Hippocampal formation (tissue), 2 donors: ENCODE results near the gene NNAT.
"Not testable (repeated sequence)": the region's sequence is repeated elsewhere in the genome, so short reads cannot be mapped to it uniquely, and the experiment has no call there.

Source experiments
- DNase-seq, 2 donors: peaks; one replicate each; lab custom pipeline; 2025; lab: John Stamatoyannopoulos, UW

The NNAT gene

DNA sequence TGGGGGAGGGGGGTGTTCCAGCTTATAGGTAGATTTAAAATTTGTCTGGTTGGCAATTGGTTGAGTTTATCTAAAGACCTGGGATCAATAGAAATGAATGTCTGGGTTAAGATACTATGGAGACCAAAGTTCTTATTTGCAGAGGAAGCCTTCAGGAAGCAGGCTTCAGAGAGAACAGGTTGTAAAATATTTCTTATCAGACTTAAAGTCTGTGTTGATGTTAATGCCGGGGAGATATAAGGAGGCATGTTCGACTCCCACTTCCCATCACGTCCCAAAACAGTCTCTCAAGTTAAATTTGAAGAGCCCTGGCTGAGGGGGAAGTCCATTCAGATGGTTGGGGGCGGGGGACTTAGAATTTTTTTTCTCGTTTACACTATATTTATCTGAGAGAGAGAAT lies 19.0 kb downstream of the NNAT start:
- DNase-seq: no peak

DNA sequence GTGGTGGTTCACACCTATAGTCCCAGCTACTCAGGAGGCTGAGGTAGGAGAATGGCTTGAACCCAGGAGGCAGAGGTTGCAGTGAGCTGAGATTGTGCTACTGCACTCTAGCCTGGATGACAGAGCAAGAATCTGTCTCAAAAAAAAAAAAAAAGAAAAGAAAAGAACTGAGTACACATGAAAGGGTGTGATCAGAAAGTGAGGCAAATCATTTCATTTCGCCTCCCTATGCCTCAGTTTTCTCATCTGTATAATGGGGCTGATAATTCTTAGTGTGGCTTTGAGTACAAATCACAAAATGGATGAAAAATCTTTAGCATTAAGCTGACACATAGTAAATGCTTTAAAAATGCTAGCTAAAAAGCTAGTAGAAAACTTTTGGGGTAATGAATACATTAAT lies 19.8 kb downstream of the NNAT start:
- not testable (repeated sequence) for DNase-seq

DNA sequence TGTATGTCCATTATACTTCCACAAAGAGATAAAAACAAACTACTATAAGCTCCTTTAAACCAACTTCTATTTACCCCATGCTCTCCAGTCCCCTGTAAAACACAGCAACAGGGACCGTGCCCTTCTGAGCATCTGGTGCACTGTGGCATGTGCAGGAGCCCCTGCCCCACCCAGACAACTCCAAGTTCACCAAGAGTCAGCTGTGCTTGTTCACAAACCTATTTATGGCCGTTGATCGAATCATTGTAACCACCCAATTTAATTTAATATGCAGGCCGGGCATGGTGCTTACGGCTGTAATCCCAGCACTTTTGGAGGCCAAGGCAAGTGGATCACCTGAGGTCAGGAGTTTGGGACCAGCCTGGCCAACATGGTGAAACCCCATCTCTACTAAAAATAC lies 20.3 kb downstream of the NNAT start:
- no peak for DNase-seq

DNA sequence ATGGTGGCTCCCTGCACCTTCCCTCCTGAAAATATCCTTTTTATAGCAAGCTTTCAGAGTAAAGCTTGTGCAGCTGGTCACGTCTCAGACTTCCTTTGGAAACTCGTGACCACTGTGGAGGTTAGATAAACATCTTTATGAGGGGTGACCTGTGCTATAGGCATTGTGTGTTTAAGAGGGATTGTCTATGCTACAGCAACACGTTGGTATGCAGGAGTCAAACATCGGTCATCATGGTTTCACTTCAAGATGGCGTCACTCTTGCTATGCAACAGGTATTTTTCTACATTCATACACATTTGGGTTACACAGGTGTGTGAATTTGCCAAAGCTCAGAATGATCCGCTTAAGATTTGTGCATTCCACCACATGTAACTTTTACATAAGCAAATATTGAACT lies 21.2 kb downstream of the NNAT start:
- no peak for DNase-seq

DNA sequence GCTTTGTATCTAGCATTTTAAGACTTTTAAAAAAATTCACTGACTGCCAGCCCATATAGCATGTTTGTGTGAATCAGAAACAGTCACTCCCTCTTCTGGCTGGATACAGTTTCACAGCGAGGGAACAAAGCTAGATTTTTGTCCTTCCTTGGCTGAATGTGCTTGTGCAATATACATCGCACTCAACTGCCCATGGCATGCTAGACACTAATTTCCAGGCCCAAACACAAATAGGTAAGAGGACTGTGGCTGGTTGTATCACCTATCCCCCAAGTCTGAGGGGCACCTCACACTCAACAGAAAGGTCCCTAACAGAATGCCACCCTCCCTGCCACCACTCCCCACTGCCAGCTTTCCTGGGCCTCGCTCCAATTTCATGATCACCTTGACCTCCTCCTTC lies 22.8 kb downstream of the NNAT start:
- DNase-seq: peak in 1 of 2 donors; percentile 5

DNA sequence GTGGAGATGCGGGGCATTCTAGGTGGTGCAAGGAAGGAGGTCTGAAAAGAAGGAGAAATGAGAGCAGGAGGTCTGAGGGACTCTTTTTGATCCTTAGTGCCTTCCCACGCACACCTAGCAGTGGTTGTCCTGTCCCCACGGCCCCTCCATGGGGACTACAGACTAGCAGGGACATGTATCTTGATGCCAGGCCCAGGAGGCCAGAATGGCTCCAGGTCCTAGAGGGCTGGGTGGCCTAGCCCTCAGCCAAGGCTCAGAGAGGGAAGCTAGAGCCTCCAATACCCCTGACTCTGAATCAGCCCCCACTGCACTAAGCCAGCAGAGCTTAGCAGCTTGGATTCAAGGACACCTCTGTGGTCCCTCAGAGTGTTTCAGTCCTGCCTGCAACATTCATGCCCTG lies 23.3 kb downstream of the NNAT start:
- DNase-seq: no peak

DNA sequence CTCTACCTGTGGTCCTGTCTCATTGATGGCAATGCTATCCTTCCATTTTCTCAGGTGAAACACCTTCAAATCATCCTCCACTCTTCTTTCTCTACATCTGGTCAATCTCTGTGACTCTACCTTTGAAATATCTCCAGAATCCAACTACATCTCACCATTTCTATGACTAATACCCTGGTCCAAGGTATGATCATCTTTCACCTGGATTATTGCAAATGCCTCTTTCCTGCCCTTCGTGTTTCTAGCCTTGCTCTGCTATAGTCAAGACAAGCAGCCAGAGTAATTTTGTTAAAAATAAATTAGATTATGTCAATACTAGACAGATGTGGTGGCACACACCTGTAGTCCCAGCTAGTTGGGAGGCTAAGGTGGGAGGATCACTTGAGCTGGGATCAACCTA lies 24.5 kb downstream of the NNAT start:
- DNase-seq: no peak

DNA sequence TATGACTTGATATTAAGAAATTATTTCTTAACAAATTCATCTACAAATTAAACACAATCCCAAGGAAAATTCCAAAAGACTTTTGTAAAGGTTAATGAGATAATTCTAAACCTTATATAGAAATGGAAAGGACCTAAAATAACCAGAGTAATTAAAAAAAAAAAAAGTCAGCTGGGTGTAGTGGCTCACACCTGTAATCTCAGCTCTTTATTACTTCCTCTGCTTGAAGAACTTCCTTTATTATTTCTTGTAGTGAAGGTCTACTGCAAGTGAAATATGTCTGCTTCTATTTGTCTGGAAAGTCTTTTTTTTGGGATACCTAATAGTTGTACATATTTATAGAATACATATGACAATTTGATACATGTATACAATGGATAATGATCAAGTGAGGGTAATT lies 26.9 kb downstream of the NNAT start:
- no peak for DNase-seq

DNA sequence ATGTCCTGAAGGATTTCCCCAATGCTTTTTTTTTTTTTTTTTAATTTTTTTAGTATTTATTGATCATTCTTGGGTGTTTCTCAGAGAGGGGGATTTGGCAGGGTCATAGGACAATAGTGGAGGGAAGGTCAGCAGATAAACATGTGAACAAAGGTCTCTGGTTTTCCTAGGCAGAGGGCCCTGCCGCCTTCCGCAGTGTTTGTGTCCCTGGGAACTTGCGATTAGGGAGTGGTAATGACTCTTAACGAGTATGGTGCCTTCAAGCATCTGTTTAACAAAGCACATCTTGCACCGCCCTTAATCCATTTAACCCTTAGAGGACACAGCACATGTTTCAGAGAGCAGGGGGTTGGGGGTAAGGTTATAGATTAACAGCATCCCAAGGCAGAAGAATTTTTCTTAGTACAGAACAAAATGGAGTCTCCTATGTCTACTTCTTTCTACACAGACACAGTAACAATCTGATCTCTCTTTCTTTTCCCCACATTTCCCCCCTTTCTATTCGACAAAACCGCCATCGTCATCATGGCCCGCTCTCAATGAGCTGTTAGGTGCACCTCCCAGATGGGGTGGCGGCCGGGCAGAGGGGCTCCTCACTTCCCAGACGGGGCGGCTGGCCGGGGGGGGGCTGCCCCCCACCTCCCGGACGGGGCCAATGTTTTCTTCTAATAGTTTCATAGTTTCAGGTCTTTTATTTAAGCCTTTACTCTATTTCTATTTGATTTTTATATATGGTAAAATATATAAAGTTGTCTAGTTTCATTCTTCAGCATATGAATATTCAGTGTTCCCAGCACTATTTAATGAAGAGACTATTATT lies 29.3 kb downstream of the NNAT start:
- not testable (repeated sequence) for DNase-seq

DNA sequence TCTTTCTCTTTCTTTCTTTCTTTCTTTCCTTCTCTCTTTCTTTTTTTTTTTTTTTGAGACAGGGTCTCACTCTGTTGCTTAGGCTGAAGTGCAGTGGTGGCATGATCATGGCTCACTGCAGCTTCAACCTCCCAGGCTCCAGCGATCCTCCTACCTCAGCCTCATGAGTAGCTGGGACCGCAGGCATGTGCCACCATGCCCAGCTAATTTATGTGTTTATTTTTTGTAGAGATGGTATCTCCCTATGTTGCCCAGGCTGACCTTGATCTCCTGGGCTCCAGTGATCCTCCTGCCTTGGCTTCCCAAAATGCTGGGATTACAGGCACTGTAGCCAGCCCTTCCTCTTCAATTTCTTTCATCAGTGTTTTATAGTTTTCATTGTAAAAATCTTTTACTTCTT lies 30.6 kb downstream of the NNAT start:
- DNase-seq: not testable (repeated sequence)

DNA sequence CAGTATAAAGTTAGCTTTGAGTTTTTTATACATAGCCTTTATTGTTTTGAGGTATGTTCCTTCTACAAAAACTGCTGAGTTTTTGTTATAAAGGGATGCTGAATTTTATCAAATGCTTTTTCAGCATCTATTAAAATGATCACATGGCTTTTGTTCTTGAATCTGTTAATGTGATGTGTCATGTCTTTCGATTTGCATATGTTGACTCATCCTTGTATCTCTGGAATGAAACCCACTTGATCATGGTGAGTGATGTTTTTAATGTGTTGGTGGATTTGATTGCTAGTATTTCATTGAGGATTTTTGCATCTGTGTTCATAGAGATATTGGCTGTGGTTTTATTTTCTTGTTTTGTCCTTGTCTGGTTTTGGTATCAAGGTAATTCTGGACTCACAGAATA lies 31.4 kb downstream of the NNAT start:
- DNase-seq: no peak

DNA sequence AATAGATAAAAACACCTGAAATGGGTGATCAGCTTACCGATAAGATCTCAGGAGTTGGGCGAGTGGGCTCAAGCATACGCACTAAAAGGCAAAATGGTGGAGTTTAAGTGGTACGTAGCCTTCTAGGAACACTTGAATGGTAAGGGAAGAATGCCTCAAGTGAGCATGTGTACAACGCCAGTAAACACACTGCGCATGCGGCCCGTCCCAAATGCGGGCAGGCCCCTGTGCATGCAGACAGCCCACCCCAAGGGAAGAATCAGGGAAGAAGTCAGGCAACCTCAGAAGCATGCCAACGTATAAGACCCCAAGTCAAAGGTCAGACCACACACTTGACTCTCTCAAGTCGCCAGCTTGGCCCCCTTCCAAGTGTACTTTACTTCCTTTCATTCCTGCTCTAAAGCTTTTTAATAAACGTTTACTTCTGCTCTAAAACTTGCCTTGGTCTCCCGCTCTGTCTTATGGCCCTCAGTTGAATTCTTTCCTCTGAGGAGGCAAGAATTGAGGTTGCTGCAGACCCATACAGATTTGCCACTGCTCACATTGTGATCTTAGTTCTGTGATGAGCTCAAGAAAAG lies 33.8 kb downstream of the NNAT start:
- DNase-seq: not testable (repeated sequence)

DNA sequence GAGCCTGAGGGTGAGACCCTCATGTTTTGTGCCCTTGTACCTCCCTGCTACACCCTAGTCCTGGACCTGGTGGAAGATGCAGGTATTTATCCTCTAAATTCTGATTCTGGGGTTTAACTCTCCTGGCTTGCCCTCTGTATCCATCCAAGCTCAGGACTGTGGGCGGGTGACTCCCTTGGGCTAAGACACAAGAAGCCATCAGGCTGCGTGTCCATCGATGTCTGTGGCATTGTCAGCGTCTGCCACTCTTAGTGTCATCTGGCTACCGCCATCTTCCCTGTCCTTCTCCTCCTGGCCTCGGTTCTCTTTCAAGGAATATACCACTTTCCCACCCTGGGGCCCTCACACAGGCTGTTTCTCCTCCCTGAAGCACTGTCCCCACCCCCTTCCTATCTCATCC lies 35.5 kb downstream of the NNAT start:
- DNase-seq: no peak

DNA sequence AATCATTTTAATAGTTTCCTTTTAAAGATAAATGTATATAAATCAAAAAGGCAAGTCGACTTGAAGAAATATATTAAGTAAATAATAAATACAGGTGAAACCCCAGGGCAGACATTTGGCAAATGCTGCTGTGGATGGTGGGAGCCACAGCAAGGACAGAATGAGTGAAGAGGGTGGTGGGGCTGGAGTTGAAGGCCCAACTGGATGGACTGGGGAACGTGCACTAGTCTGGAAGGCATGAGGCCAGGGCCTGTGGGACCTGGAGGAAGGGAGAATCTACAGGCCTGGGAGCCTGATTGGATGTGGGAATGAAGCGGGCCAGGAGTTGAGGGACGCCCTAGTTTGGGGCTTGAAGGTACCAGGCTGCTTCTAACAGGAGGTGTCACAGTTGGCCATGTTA lies 37.3 kb downstream of the NNAT start:
- no peak for DNase-seq

DNA sequence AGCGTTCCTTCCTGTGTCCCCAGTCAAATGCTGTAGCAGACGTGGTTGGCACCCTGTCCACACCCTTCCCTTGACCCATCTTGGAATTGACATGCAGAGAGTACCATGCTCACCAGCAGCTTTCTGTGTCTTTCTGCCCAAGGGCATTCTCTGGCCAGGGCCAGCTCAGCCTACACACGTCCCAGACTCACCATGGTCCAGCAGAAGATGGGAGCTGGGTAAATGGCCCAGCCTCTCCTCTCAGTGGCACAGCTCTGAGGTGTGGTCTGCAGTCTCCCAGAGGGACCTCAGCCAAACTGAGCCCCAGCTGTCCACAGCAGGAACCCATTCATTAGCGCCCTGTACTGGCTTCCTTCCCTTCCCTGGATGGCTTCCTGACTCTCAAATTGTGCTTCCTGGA lies 37.7 kb downstream of the NNAT start:
- DNase-seq: no peak

DNA sequence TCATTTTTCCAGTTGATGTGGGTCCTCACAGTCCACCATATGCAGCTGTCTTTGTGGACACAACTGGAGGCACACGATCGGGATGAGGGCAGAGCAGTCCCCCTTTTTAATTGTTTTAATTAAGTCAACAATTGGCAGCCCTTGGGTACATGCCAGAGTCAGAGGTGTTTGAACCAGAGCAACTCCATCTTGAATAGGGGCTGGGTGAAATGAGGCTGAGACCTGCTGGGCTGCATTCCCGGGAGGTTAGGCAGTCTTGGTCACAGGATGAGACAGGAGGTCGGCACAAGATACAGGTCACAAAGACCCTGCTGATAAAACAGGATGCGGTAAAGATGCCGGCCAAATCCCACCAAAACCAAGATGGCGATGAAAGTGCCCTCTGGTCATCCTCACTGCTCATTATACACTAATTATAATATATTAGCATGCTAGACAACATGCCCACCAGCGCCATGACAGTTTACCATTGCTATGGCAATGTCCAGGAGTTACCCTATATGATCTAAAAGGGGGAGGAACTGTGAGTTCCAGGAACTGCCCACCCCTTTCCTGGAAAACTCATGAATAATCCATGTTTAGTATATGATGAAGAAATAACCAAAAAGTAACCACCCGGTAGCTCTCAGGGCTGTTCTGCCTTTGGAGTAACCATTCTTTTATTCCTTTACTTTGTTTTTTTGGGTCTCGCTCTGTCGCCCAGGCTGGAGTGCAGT lies 38.4 kb downstream of the NNAT start:
- no peak for DNase-seq

DNA sequence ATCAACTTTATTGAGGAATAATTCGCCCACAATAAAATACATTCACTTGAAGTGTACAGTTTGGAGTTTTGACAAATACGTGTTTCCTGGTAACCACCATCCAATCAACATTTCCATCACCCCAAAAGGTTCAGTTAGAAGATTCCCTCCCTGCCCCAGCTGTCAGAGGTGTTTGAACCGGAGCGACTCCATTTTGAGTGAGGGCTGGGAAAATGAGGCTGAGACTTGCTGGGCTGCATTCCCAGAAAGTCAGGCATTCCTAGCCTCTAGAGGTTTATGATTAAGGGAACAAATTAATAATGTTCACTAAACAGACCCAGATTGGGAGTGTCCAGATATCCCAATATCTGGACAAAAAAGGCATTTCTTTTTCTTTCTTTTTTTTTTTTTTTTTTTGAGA lies 39.6 kb downstream of the NNAT start:
- no peak for DNase-seq

DNA sequence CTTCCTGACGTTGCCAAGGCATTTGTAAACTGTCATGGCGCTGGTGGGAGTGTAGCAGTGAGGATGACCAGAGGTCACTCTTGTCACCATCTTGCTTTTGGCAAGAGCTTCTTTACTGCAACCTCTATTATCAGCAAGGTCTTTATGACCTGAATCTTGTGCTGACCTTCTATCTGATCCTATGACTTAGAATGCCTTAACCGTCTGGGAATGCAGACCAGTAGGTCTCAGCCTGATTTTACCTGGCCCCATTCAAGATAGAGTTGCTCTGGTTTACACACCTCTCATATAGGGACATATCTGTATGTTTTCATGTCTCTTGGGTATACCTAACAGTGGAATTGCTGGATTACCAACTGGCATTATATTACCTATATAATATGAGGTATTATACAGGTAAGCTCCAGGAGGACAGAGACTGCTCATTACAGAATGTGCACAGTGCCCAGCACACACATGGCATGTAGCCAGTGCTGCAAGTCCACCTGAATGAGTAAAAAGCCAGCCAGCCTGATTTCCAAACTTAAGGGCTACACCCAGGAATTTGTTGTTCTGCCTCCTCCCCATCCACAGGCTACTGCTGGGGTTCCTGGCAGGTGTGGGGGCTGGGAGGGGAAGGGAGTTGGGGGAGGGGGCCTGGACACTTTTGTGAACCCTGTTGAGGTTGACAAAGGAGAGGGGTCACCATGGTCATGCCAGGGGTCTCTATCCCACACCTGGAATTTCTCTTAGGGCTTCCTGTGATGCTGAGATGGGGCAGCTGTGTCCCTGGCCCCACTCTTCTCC lies 41.8 kb downstream of the NNAT start:
- no peak for DNase-seq

DNA sequence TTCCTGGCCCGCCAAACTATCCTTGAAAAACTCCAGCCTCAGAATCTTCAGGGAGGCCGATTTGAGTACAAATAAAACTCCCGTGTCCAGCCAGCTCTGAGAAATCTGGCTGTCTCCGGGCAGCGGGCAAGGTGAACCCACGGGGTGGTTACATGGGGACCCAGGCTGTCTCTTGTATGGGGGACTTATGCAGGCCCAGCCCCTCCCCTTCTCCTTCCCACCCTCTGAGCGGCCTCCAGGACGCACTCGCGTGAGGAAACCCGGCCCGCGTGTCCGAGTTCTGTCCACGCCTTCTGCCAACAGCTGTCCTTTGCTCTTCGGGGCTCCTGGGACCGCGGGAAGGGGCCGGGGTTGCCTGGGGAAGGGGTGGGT lies 43.0 kb downstream of the NNAT start:
- DNase-seq: no peak

DNA sequence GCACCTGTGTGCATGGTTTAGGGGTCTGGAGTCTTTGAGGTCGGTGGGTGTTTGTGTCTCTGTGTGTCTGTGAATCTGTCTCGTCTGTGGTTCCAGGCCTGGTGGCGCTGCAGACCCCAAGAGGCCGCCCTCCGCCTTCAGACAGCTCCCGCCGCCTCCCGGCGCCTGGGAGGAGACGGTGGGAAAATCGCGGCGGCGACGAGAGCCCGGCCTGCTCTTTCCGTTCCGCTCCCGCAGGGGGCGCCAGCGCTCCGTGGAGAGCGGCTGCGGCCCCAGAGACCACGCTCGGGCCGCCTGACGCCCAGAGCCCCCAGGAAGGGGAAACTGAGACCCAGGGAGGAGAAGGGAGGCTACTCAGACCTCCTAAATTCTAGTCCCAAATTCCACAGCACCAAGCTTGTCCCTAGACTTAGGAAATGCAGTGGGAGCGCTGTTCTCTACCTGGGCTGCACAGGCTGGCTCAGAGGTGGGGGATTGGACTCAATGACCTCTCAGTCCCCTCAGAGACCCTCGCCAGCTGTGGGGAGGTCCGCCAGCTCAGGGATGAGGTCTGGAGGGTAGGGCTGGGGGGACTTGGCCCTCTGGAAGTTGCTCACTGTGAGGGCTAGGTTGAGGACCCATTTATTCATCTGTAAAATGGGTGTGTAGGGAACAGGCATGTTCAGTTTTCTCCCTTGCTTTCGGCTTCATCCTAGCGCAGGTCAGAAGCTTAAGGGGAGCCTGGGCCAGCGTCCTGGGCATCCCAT lies 43.5 kb downstream of the NNAT start:
- DNase-seq: no peak

DNA sequence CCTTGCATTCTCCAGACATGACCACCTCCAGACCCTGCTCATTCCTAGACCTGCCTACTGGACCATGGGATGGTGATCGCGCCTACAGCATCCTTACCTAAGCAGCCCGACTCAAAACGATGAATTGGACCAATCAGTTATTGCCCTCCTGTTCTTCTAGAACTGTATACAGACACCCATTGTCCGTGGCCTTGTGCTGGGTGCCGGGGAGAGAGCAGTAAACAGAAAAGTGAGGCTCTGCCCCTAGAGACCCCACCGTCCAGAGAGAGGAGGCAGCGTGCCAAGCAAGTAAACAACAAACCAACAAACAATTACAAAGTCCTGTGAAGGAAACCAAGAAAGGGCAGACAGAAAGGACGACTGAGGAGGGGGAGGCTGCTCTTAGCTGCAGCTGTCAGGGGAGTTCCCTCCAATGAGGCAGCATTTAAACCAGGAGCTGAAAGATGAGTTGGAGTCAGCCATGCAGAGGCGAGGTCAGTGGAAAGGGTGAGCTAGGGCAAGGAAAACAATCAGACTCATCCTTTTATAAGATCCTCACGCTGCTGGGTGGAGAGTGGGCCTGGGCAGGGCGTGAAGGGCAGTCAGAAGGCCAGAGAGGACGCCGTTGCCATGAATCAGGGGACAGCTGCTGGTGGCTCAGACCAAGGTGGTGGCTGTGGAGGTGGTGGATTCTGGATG lies 44.2 kb downstream of the NNAT start:
- DNase-seq: no peak
